ENCODE data around the gene SPDYE16.
"Not testable (repeated sequence)": the region's sequence is repeated elsewhere in the genome, so short reads cannot be mapped to it uniquely, and the experiment has no call there.

The SPDYE16 gene

GRCh38 chr7:76504351-76505167 is 38.5 kb downstream of the SPDYE16 start:
- not testable (repeated sequence) for ATAC-seq (ENCODE audit: low read depth); H3K9me3 Mint-ChIP-seq; H3K4me1 Mint-ChIP-seq; H3K4me3 Mint-ChIP-seq; H3K27me3 Mint-ChIP-seq; DNase-seq (ENCODE audit: low spot score in 2 of 2); H3K36me3 Mint-ChIP-seq; H3K27ac Mint-ChIP-seq

DNA sequence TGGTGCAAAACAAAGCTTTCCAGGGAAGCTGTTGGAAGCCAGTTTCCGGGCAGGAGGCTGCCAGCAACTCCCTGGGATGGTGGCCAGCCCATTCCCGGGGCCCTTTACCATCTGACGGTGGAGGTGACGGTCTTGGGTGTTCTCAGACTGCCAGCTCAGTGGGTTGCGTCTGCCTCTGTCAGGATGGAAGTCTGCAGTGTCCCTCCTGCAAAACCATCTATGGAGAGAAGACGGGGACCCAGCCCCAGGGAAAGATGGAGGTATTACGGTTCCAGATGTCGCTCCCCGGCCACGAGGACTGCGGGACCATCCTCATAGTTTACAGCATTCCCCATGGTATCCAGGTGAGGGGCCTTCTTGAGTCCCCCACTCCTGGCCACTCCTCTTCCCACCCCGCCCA is 39.9 kb downstream of the SPDYE16 start:
- H3K27me3 Mint-ChIP-seq; H3K4me3 Mint-ChIP-seq; H3K4me1 Mint-ChIP-seq; H3K9me3 Mint-ChIP-seq; DNase-seq (ENCODE audit: low spot score in 2 of 2); ATAC-seq (ENCODE audit: low read depth); H3K36me3 Mint-ChIP-seq; H3K27ac Mint-ChIP-seq: not testable (repeated sequence)

DNA sequence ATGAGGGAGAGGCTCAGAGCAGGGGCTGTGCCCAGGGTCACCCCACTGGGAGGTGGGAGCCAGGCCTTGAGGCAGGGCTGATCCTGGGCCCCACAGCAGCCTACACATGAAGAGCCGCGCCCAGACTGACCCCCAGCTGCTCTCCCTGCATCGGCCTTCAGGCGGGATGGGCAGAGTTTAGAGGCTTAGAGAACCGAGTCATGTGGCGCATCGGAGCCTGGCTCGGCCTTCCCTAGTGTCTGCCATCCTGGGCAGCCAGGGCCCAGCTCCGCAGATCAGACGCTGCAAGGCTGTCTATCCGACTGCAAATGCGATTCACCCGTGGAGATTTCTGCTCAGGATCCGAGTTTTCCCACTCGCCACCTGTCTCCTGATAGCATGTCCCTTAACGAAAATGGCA is 40.3 kb downstream of the SPDYE16 start:
- not testable (repeated sequence) for H3K27ac Mint-ChIP-seq; H3K36me3 Mint-ChIP-seq; H3K27me3 Mint-ChIP-seq; ATAC-seq (ENCODE audit: low read depth); H3K9me3 Mint-ChIP-seq; H3K4me1 Mint-ChIP-seq; DNase-seq (ENCODE audit: low spot score in 2 of 2); H3K4me3 Mint-ChIP-seq

GRCh38 chr7:76502224-76502623 is 40.9 kb downstream of the SPDYE16 start:
- H3K9me3 Mint-ChIP-seq; H3K36me3 Mint-ChIP-seq; H3K27me3 Mint-ChIP-seq; ATAC-seq (ENCODE audit: low read depth); H3K27ac Mint-ChIP-seq; H3K4me1 Mint-ChIP-seq; DNase-seq (ENCODE audit: low spot score in 2 of 2); H3K4me3 Mint-ChIP-seq: not testable (repeated sequence)

GRCh38 chr7:76499924-76500241 is 43.2 kb downstream of the SPDYE16 start:
- not testable (repeated sequence) for H3K4me1 Mint-ChIP-seq; H3K4me3 Mint-ChIP-seq; H3K36me3 Mint-ChIP-seq; H3K27ac Mint-ChIP-seq; H3K9me3 Mint-ChIP-seq; H3K27me3 Mint-ChIP-seq; DNase-seq (ENCODE audit: low spot score in 2 of 2)
- ATAC-seq (ENCODE audit: low read depth): peak; percentile 93

DNA sequence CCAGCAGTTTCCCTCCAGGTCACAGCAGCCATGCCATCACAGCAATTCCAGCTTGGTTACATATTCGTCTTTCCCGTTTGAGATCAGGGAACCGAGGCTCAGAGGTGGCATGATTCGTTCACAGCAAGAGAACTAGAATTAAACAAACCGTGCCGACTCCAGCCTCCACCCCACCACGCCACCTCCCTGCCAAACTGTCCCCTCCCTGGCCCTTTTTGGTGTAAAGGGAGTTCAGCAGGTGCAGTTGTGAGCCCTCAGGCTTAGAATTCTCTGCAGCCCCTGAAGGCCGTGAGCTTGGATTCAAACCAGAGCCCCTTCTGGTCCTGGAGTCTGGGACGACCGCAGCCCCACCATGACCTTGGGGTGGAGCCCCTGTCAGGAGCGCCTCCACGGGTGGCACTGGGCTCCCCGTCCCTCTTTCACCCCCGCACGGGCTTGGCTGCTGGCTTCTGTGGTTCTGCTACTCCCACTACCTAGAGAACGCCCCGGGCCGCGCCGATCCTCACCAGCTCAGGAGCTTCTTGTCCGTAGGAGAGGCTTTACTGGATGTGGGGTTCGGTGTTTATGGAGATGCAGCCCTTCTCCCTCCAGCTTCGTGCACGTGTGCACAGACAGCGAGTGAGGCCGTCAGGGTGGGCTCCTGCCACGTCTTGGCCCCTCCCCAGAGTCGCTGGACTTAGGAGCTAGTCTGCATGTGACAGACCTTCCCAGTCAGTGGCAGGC is 43.7 kb downstream of the SPDYE16 start:
- H3K9me3 Mint-ChIP-seq; H3K27me3 Mint-ChIP-seq; H3K27ac Mint-ChIP-seq; H3K4me1 Mint-ChIP-seq; H3K36me3 Mint-ChIP-seq; H3K4me3 Mint-ChIP-seq; DNase-seq (ENCODE audit: low spot score in 2 of 2): not testable (repeated sequence)
- ATAC-seq (ENCODE audit: low read depth): peak; percentile 16

GRCh38 chr7:76498583-76499200 is 44.4 kb downstream of the SPDYE16 start:
- H3K36me3 Mint-ChIP-seq; DNase-seq (ENCODE audit: low spot score in 2 of 2); ATAC-seq (ENCODE audit: low read depth); H3K27ac Mint-ChIP-seq; H3K4me1 Mint-ChIP-seq; H3K27me3 Mint-ChIP-seq; H3K4me3 Mint-ChIP-seq; H3K9me3 Mint-ChIP-seq: not testable (repeated sequence)

DNA sequence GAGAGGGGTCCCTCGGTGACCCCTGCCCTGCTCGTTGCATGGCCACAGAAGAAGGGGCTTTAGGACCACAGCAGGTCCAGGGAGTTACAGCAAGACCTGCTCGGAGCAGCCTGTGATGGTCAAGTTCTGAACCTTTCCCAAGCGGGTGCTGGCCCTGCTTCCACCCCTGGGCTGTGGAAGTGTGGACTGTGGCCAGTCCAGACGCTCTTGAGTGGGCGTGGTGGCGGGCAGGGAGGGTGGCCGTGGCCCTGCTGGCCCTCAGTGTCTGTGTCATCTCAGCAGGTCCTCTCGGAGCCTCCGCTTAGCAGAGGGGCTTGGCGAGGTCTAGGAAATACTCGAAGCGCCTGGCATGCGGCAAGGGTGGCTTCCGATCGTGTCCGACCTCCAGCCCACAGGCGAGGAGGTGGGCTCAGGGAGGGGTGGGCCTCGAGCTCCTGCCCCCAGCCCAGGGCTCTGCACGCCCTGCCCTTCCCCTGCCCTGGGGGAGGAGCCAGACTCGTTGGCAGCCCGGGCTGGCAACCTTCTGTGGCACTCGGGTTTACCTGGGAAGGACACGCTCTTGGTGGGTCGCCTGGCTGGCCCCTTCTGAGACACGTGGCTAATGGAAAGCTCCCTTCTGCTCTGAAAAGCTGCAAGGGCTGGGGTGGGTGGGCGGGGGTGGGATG is 45.0 kb downstream of the SPDYE16 start:
- not testable (repeated sequence) for H3K4me1 Mint-ChIP-seq; H3K27ac Mint-ChIP-seq; H3K4me3 Mint-ChIP-seq; H3K9me3 Mint-ChIP-seq; H3K27me3 Mint-ChIP-seq; ATAC-seq (ENCODE audit: low read depth); H3K36me3 Mint-ChIP-seq; DNase-seq (ENCODE audit: low spot score in 2 of 2)

DNA sequence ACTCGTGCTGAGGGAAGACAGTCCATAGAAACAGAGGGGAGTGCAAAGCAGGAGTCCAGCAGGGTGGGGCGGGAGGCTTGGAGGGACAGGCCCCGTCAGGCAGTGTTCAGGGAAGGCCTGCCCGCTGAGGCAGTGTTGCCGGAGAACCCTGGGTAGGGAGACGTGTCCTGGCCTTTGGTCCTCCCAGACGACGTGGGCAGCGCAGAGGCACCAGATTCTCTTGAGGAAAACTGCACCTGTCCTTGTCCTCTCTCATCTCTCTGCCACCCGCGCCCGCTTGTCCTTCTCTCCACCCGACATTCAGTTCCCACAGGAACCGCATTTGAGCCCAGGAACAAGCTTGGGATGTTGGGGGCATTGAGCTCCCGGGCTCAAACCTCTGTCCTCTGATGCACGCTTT is 47.4 kb downstream of the SPDYE16 start:
- DNase-seq (ENCODE audit: low spot score in 2 of 2); H3K4me3 Mint-ChIP-seq; H3K27me3 Mint-ChIP-seq; H3K9me3 Mint-ChIP-seq; ATAC-seq (ENCODE audit: low read depth); H3K27ac Mint-ChIP-seq; H3K36me3 Mint-ChIP-seq; H3K4me1 Mint-ChIP-seq: not testable (repeated sequence)

- H3K4me3 Mint-ChIP-seq; H3K9me3 Mint-ChIP-seq; H3K4me1 Mint-ChIP-seq; H3K27me3 Mint-ChIP-seq; H3K36me3 Mint-ChIP-seq; H3K27ac Mint-ChIP-seq; ATAC-seq (ENCODE audit: low read depth); DNase-seq (ENCODE audit: low spot score in 2 of 2): not testable (repeated sequence)
These were observed 51.0 kb downstream of the SPDYE16 start for GRCh38 chr7:76492139-76492538.

GRCh38 chr7:76487969-76488368 is 55.1 kb downstream of the SPDYE16 start:
- not testable (repeated sequence) for H3K9me3 Mint-ChIP-seq; H3K4me1 Mint-ChIP-seq; ATAC-seq (ENCODE audit: low read depth); H3K36me3 Mint-ChIP-seq; H3K4me3 Mint-ChIP-seq; DNase-seq (ENCODE audit: low spot score in 2 of 2); H3K27ac Mint-ChIP-seq; H3K27me3 Mint-ChIP-seq

DNA sequence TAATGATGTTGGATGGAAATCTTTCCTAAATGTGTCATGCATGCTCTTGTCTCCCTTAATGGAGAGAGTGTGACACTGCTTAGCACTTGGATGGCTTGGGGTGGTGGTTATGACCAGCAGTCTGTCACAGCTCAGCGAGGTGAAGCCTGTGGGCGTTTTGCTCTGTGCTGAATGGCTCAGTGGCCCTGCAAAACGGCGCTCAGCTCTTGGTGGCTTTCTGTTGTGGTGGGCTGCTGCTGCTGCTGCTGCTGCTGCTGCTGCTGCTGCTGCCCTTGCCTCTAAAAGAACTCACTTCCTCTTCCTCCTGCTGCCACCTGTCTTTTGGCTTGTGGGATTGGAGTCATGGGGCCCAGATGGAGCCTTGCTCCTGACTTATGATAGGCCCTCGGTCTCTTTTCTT is 56.5 kb downstream of the SPDYE16 start:
- not testable (repeated sequence) for H3K9me3 Mint-ChIP-seq; H3K27ac Mint-ChIP-seq; H3K4me1 Mint-ChIP-seq; DNase-seq (ENCODE audit: low spot score in 2 of 2); H3K27me3 Mint-ChIP-seq; H3K4me3 Mint-ChIP-seq
- ATAC-seq (ENCODE audit: low read depth): peak; percentile 96
- peaks cover 11% of the 10 kb centered on the region for H3K36me3 Mint-ChIP-seq

- H3K36me3 Mint-ChIP-seq: peaks cover 11% of the 10 kb centered on the region
- not testable (repeated sequence) for H3K27ac Mint-ChIP-seq; H3K4me1 Mint-ChIP-seq; H3K4me3 Mint-ChIP-seq; H3K27me3 Mint-ChIP-seq; H3K9me3 Mint-ChIP-seq; DNase-seq (ENCODE audit: low spot score in 2 of 2)
- peak; percentile 1 for ATAC-seq (ENCODE audit: low read depth)
These were observed 57.1 kb downstream of the SPDYE16 start for GRCh38 chr7:76485822-76486610.
